ENCODE results near the gene SLC35F3.

GRCh38 chr1:233919786-233920185 is 15.3 kb downstream of the SLC35F3 start:
- TF ChIP-seq, protein P1, sequence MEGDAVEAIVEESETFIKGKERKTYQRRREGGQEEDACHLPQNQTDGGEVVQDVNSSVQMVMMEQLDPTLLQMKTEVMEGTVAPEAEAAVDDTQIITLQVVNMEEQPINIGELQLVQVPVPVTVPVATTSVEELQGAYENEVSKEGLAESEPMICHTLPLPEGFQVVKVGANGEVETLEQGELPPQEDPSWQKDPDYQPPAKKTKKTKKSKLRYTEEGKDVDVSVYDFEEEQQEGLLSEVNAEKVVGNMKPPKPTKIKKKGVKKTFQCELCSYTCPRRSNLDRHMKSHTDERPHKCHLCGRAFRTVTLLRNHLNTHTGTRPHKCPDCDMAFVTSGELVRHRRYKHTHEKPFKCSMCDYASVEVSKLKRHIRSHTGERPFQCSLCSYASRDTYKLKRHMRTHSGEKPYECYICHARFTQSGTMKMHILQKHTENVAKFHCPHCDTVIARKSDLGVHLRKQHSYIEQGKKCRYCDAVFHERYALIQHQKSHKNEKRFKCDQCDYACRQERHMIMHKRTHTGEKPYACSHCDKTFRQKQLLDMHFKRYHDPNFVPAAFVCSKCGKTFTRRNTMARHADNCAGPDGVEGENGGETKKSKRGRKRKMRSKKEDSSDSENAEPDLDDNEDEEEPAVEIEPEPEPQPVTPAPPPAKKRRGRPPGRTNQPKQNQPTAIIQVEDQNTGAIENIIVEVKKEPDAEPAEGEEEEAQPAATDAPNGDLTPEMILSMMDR (conservative IDR thresholded peaks at IDR 0.05 in 1 of 2, IDR thresholded peaks at IDR 0.05 in 1 of 2; ENCODE audit: extremely low read depth in 1 of 2, insufficient read depth in 1 of 2, low read depth in 1 of 2, low read length in 2 of 2), result no peak
- TF ChIP-seq EZH2 (IDR thresholded peaks at IDR 0.05; ENCODE audit: borderline replicate concordance, low read length), result no peak

All from mammary epithelial cell (primary cell).